K562 (cell line): ENCODE data around the gene DHDDS. TPM values are rescaled to one million over a fixed set of nuclear protein-coding genes. Genes with fewer than 3 reads are reported as not detected.

Source experiments
- FUS ChIP-seq: fragments of 200-400 bp; formaldehyde crosslinking; optimal IDR thresholded peaks from 2 replicates; pipeline ENCODE3; 2017; ENCODE audit warnings: low read depth, low read length
- MCM7 ChIP-seq, 2 experiments: fragments of 450-650 bp; IDR thresholded peaks; 2 replicates each; pipeline ENCODE4 v1.6.1; 2016 to 2018
- MYBL2 ChIP-seq, 2 experiments: fragments of 450-650 bp in 1 of 2; sonication (generic) in 1 of 2; formaldehyde crosslinking in 1 of 2; IDR thresholded peaks; 2 replicates each; pipeline versions ENCODE4 v1.6.1 to v1.8.1; 2017 to 2022; ENCODE audit warnings: borderline replicate concordance in 1 of 2, inconsistent platforms in 1 of 2, low read depth in 1 of 2, mild to moderate bottlenecking in 1 of 2, missing genetic modification reagents in 1 of 2, moderate library complexity in 1 of 2
- NCOA4 ChIP-seq: fragments of 450-650 bp; IDR thresholded peaks from 2 replicates; pipeline ENCODE4 v1.6.1; 2018; ENCODE audit warnings: mild to moderate bottlenecking; ENCODE audit not compliant: partially characterized antibody
- TAF7 ChIP-seq: fragments of 450-650 bp; IDR thresholded peaks from 2 replicates; pipeline ENCODE4 v1.6.1; 2016; ENCODE audit warnings: missing genetic modification characterization, missing compliant biosample characterization
- TBL1XR1 ChIP-seq, 2 experiments: IDR thresholded peaks; 2 replicates each; pipeline ENCODE4 v1.6.1; 2012; ENCODE audit warnings: improper control_type of control experiment in 2 of 2, low read length in 2 of 2, mild to moderate bottlenecking in 1 of 2
- ZC3H8 ChIP-seq: fragments of 450-650 bp; IDR thresholded peaks from 2 replicates; pipeline ENCODE4 v1.6.1; 2017
- ZNF134 ChIP-seq: fragments of 250-450 bp; sonication (Bioruptor Pico); conservative IDR thresholded peaks from 2 replicates; pipeline ENCODE4 v1.4.0; 2020
- ZNF561 ChIP-seq: fragments of 450-650 bp; formaldehyde crosslinking; conservative IDR thresholded peaks from 2 replicates; pipeline ENCODE4 v1.4.0; 2020; ENCODE audit warnings: mild to moderate bottlenecking, moderate library complexity
- polyA plus RNA-seq, 8 experiments: library from polyadenylated mRNA; depleted of rRNA in 4 of 8; stranded (reverse) in 5 of 8; unstranded in 3 of 8; fragments of >200 nt; fragmentation: Nextera tagmentation in 2 of 8; fragmentation: Illumina TruSeq in 1 of 8; extraction: Ambion mirVana in 2 of 8; extraction: Trizol in 1 of 8; gene quantifications; 2 replicates each; pipeline versions ENCODE4 v1.2.1 to v1.2.3, GENCODE V29; 2011 to 2014; ENCODE audit warnings: inconsistent platforms in 1 of 8, missing spikeins in 1 of 8
- total RNA-seq, 7 experiments: library from RNA; depleted of rRNA in 6 of 7; stranded (reverse); fragments of >200 nt in 6 of 7; fragmentation: Illumina TruSeq in 2 of 7; extraction: Trizol in 2 of 7; gene quantifications; 2 replicates each; pipeline versions ENCODE4 v1.2.1 to v1.2.3, GENCODE V29; 2011 to 2021; ENCODE audit warnings: low replicate concordance in 1 of 7
- TF ChIP-seq, protein P1 (sequence below): fragments of 450-650 bp; IDR thresholded peaks from 2 replicates; pipeline ENCODE4 v1.6.1; 2016; ENCODE audit warnings: low read depth
- TF ChIP-seq, protein P2 (sequence below), 2 experiments: IDR thresholded peaks; 2 replicates each; pipeline ENCODE4 v1.6.1; 2011; ENCODE audit warnings: borderline replicate concordance in 1 of 2, control low read depth in 1 of 2, low read depth in 1 of 2, low read length in 1 of 2, mild to moderate bottlenecking in 1 of 2, mixed read lengths in 1 of 2, moderate library complexity in 1 of 2; ENCODE audit not compliant: insufficient read depth in 1 of 2, insufficient read length in 1 of 2, poor library complexity in 1 of 2, severe bottlenecking in 1 of 2; ENCODE audit errors: extremely low read depth in 1 of 2
- TF ChIP-seq, protein P3 (sequence below): fragments of 250-450 bp; sonication (Bioruptor Pico); IDR thresholded peaks from 2 replicates; pipeline ENCODE4 v1.5.0; 2020; ENCODE audit warnings: mild to moderate bottlenecking
- TF ChIP-seq, protein P4 (sequence below): fragments of 250-450 bp; sonication (Bioruptor Pico); IDR thresholded peaks from 2 replicates; pipeline ENCODE4 v1.5.0; 2022; ENCODE audit warnings: mild to moderate bottlenecking

The DHDDS gene
- total and polyA plus RNA-seq, 9 of the 15 experiments (the other 6 are each of a cell fraction or from before 2014, with no cell fraction given) = 33.3 to 55.0 (median 44.3) TPM

DNA sequence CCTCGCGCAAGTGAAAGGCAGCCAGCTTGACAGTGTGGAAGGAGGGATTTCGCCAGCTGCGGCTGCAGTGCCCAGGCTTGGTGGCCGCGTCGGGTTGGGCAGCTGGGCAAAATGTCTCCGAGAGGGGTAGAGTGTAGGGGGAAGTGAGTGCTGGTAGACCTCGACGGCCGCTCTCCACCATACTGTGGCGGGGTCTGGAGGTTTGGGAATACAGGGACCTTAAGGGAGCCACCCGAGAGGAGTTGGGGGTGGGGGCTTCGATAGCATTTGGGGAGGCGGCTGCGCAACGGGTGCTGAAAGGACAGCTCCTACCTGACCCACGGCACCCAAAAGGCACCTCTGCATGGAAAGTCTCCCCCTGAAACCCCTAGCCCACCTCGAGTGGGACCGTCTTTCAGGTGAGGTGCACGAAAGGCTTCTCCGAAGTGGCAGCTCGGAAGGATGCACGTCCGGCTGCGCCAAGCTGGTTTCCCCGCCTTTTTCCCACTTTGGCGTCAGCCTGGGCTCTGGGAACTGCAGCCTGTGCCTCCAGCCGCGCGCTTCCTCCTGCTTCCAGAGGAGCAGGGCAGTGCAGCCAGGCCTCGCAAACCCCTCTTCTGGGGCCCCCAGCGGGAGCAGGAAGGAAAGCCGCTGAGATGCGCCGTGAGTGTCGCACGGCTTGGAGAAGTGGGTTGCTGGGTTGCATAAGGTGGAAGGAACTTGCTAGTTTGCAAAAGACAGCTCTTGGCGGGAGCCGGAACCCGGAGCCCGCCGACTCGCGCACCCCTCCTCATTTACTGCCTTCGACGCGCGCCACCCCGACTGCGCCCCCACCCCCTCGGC lies 39.6 kb downstream of the DHDDS start (continued):
- TF ChIP-seq, protein P1, sequence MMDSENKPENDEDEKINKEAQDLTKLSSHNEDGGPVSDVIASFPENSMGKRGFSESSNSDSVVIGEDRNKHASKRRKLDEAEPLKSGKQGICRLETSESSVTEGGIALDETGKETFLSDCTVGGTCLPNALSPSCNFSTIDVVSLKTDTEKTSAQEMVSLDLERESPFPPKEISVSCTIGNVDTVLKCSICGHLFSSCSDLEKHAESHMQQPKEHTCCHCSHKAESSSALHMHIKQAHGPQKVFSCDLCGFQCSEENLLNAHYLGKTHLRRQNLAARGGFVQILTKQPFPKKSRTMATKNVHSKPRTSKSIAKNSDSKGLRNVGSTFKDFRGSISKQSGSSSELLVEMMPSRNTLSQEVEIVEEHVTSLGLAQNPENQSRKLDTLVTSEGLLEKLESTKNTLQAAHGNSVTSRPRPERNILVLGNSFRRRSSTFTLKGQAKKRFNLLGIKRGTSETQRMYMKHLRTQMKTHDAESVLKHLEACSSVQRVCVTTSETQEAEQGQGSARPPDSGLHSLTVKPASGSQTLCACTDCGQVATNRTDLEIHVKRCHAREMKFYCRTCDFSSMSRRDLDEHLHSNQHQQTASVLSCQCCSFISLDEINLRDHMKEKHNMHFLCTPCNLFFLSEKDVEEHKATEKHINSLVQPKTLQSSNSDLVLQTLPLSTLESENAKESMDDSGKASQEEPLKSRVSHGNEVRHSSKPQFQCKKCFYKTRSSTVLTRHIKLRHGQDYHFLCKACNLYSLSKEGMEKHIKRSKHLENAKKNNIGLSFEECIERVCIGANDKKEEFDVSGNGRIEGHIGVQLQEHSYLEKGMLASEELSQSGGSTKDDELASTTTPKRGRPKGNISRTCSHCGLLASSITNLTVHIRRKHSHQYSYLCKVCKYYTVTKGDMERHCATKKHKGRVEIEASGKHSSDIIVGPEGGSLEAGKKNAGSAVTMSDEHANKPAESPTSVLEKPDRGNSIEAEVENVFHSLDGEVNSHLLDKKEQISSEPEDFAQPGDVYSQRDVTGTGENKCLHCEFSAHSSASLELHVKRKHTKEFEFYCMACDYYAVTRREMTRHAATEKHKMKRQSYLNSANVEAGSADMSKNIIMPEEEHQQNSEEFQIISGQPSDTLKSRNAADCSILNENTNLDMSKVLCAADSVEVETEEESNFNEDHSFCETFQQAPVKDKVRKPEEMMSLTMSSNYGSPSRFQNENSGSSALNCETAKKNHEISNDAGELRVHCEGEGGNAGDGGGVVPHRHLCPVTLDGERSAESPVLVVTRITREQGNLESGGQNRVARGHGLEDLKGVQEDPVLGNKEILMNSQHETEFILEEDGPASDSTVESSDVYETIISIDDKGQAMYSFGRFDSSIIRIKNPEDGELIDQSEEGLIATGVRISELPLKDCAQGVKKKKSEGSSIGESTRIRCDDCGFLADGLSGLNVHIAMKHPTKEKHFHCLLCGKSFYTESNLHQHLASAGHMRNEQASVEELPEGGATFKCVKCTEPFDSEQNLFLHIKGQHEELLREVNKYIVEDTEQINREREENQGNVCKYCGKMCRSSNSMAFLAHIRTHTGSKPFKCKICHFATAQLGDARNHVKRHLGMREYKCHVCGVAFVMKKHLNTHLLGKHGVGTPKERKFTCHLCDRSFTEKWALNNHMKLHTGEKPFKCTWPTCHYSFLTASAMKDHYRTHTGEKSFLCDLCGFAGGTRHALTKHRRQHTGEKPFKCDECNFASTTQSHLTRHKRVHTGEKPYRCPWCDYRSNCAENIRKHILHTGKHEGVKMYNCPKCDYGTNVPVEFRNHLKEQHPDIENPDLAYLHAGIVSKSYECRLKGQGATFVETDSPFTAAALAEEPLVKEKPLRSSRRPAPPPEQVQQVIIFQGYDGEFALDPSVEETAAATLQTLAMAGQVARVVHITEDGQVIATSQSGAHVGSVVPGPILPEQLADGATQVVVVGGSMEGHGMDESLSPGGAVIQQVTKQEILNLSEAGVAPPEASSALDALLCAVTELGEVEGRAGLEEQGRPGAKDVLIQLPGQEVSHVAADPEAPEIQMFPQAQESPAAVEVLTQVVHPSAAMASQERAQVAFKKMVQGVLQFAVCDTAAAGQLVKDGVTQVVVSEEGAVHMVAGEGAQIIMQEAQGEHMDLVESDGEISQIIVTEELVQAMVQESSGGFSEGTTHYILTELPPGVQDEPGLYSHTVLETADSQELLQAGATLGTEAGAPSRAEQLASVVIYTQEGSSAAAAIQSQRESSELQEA = no peak
- no peak for TF ChIP-seq TBL1XR1 (IDR thresholded peaks at IDR 0.05; ENCODE audit: low read length in 2 of 2)
- TF ChIP-seq FUS = no peak
- TF ChIP-seq, protein P2, sequence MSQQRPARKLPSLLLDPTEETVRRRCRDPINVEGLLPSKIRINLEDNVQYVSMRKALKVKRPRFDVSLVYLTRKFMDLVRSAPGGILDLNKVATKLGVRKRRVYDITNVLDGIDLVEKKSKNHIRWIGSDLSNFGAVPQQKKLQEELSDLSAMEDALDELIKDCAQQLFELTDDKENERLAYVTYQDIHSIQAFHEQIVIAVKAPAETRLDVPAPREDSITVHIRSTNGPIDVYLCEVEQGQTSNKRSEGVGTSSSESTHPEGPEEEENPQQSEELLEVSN (IDR thresholded peaks at IDR 0.05; ENCODE audit: borderline replicate concordance in 1 of 2, extremely low read depth in 1 of 2, insufficient read depth in 1 of 2, insufficient read length in 1 of 2, low read depth in 1 of 2, low read length in 1 of 2, poor library complexity in 1 of 2, severe bottlenecking in 1 of 2) = peak; percentile 65 to 95
- TF ChIP-seq, protein P3, sequence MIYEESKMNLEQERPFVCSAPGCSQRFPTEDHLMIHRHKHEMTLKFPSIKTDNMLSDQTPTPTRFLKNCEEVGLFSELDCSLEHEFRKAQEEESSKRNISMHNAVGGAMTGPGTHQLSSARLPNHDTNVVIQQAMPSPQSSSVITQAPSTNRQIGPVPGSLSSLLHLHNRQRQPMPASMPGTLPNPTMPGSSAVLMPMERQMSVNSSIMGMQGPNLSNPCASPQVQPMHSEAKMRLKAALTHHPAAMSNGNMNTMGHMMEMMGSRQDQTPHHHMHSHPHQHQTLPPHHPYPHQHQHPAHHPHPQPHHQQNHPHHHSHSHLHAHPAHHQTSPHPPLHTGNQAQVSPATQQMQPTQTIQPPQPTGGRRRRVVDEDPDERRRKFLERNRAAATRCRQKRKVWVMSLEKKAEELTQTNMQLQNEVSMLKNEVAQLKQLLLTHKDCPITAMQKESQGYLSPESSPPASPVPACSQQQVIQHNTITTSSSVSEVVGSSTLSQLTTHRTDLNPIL (CRISPR knock-in tag) = no peak
- TF ChIP-seq NCOA4 = no peak
- TF ChIP-seq ZC3H8 = no peak
- no peak for TF ChIP-seq MCM7 (IDR thresholded peaks at IDR 0.05)
- TF ChIP-seq, protein P4, sequence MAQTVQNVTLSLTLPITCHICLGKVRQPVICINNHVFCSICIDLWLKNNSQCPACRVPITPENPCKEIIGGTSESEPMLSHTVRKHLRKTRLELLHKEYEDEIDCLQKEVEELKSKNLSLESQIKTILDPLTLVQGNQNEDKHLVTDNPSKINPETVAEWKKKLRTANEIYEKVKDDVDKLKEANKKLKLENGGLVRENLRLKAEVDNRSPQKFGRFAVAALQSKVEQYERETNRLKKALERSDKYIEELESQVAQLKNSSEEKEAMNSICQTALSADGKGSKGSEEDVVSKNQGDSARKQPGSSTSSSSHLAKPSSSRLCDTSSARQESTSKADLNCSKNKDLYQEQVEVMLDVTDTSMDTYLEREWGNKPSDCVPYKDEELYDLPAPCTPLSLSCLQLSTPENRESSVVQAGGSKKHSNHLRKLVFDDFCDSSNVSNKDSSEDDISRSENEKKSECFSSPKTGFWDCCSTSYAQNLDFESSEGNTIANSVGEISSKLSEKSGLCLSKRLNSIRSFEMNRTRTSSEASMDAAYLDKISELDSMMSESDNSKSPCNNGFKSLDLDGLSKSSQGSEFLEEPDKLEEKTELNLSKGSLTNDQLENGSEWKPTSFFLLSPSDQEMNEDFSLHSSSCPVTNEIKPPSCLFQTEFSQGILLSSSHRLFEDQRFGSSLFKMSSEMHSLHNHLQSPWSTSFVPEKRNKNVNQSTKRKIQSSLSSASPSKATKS = no peak
- TF ChIP-seq ZNF134 (CRISPR knock-in tag) = no peak
- no peak for TF ChIP-seq ZNF561 (CRISPR knock-in tag)
- TF ChIP-seq MYBL2 (IDR thresholded peaks at IDR 0.05; ENCODE audit: low read depth) = 0 out of 2 replicates have a peak, but pooled peaks have one; percentile 47
- TF ChIP-seq MYBL2 (CRISPR knock-in tag; IDR thresholded peaks at IDR 0.05; ENCODE audit: borderline replicate concordance) = no peak
- TF ChIP-seq TAF7 (tag) = peak; percentile 12; the same call in 1 of the 2 replicates
